ENCODE measurements around the gene NFX1. TPM values are rescaled to one million over a fixed set of nuclear protein-coding genes. Genes with fewer than 3 reads are reported as not detected.

The NFX1 gene
- total and polyA plus RNA-seq, 4 donors = 13.7 to 27.9 (median 14.6) TPM

GRCh38 chr9:33256236-33256635, 34.1 kb upstream of the NFX1 start:
- peaks cover 9 to 78% (median 61%) of the 10 kb centered on the region in 4 donors for H3K36me3 ChIP-seq (ENCODE audit: control insufficient read depth in 4 of 4, insufficient read depth in 3 of 4, low read depth in 1 of 4, low read length in 3 of 4)
- no peak overlapping the region for H3K9ac ChIP-seq (ENCODE audit: low read depth in 1 of 2, low read length in 2 of 2)
- H3K27me3 ChIP-seq (ENCODE audit: control insufficient read depth in 4 of 4, insufficient read depth in 4 of 4, low read length in 3 of 4) = no peaks in the 10 kb centered on the region
- H3K4me1 ChIP-seq (ENCODE audit: control insufficient read depth in 4 of 4, insufficient read depth in 4 of 4, low read length in 3 of 4) = no peaks in the 10 kb centered on the region
- no peak overlapping the region for H3K4me3 ChIP-seq (ENCODE audit: low read depth in 1 of 3, low read length in 3 of 3)
- H3K27ac ChIP-seq (ENCODE audit: low read depth in 1 of 2, low read length in 2 of 2) = no peak overlapping the region
- no peaks in the 10 kb centered on the region for H3K9me3 ChIP-seq (ENCODE audit: control insufficient read depth in 4 of 4, low read length in 3 of 4)
- DNase-seq (ENCODE audit: low spot score) = no peak
- no peak for TF ChIP-seq CTCF (IDR thresholded peaks at IDR 0.05; ENCODE audit: low read depth, low read length, missing input control)
- TF ChIP-seq HNF4A (conservative IDR thresholded peaks at IDR 0.05) = no peak
- TF ChIP-seq SP1 (IDR thresholded peaks at IDR 0.05) = no peak
- TF ChIP-seq GABPA (IDR thresholded peaks at IDR 0.05 in 1 of 2, conservative IDR thresholded peaks at IDR 0.05 in 1 of 2) = no peak
- TF ChIP-seq FOXA1 (IDR thresholded peaks at IDR 0.05) = no peak
- TF ChIP-seq EGR1 (IDR thresholded peaks at IDR 0.05; ENCODE audit: low read depth in 2 of 2) = no peak
- TF ChIP-seq YY1 (IDR thresholded peaks at IDR 0.05) = no peak
- TF ChIP-seq RAD21 (IDR thresholded peaks at IDR 0.05) = no peak
- TF ChIP-seq ZBTB33 (IDR thresholded peaks at IDR 0.05) = no peak
- TF ChIP-seq RXRA (IDR thresholded peaks at IDR 0.05) = no peak
- no peak for TF ChIP-seq FOXA2 (IDR thresholded peaks at IDR 0.05)
- no peak for TF ChIP-seq TAF1 (conservative IDR thresholded peaks at IDR 0.05)
- 93% methylated on average over 2 of the region's 2 CpGs for WGBS

DNA sequence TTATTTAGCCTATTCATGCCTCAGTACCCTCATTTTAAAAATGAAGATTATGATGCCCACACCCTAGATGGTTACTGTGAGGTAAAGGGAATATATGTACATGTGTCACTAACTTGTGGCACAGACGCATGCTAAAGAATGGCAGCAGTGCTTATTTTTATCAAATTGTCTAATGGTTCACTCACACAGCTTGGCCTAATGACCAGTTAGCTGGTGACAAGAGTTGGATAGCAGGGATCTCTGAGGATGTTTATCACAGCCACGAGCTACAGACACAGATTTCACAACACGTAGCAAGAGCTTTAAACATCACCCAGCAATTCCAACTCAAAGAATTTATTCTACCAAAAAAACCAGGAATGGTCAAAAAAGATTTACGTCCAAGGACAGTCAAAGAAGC, 33.0 kb upstream of the NFX1 start:
- H3K9me3 ChIP-seq (ENCODE audit: control insufficient read depth in 4 of 4, low read length in 3 of 4) = no peaks in the 10 kb centered on the region

More for the DNA sequence above, 33.0 kb upstream of the NFX1 start:
- TF ChIP-seq JUND (IDR thresholded peaks at IDR 0.05) = no peak
- no peak for TF ChIP-seq FOXA1 (IDR thresholded peaks at IDR 0.05)
- no peak for TF ChIP-seq TAF1 (conservative IDR thresholded peaks at IDR 0.05)
- no peak for TF ChIP-seq CTCF (IDR thresholded peaks at IDR 0.05; ENCODE audit: low read depth, low read length, missing input control)
- no peak for TF ChIP-seq ZBTB33 (IDR thresholded peaks at IDR 0.05)
- TF ChIP-seq, protein P1, sequence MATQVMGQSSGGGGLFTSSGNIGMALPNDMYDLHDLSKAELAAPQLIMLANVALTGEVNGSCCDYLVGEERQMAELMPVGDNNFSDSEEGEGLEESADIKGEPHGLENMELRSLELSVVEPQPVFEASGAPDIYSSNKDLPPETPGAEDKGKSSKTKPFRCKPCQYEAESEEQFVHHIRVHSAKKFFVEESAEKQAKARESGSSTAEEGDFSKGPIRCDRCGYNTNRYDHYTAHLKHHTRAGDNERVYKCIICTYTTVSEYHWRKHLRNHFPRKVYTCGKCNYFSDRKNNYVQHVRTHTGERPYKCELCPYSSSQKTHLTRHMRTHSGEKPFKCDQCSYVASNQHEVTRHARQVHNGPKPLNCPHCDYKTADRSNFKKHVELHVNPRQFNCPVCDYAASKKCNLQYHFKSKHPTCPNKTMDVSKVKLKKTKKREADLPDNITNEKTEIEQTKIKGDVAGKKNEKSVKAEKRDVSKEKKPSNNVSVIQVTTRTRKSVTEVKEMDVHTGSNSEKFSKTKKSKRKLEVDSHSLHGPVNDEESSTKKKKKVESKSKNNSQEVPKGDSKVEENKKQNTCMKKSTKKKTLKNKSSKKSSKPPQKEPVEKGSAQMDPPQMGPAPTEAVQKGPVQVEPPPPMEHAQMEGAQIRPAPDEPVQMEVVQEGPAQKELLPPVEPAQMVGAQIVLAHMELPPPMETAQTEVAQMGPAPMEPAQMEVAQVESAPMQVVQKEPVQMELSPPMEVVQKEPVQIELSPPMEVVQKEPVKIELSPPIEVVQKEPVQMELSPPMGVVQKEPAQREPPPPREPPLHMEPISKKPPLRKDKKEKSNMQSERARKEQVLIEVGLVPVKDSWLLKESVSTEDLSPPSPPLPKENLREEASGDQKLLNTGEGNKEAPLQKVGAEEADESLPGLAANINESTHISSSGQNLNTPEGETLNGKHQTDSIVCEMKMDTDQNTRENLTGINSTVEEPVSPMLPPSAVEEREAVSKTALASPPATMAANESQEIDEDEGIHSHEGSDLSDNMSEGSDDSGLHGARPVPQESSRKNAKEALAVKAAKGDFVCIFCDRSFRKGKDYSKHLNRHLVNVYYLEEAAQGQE (IDR thresholded peaks at IDR 0.05) = no peak
- no peak for TF ChIP-seq YY1 (IDR thresholded peaks at IDR 0.05)
- TF ChIP-seq RXRA (IDR thresholded peaks at IDR 0.05) = no peak
- TF ChIP-seq NR2F2 (IDR thresholded peaks at IDR 0.05) = no peak
- no peak for DNase-seq (ENCODE audit: low spot score)
- Histone ChIP-seq H3K27ac (ENCODE audit: low read depth in 1 of 2, low read length in 2 of 2) (no peak overlapping the region), H3K36me3 (ENCODE audit: control insufficient read depth in 4 of 4, insufficient read depth in 3 of 4, low read depth in 1 of 4, low read length in 3 of 4) (peaks cover 11 to 82% (median 67%) of the 10 kb centered on the region in 4 donors), H3K9ac (ENCODE audit: low read depth in 1 of 2, low read length in 2 of 2) (no peak overlapping the region), H3K4me3 (ENCODE audit: low read depth in 1 of 3, low read length in 3 of 3) (no peak overlapping the region), H3K4me1 (ENCODE audit: control insufficient read depth in 4 of 4, insufficient read depth in 4 of 4, low read length in 3 of 4) (no peaks in the 10 kb centered on the region), H3K27me3 (ENCODE audit: control insufficient read depth in 4 of 4, insufficient read depth in 4 of 4, low read length in 3 of 4) (no peaks in the 10 kb centered on the region)
- 93% methylated on average over 4 of the region's 4 CpGs for WGBS

All from liver (tissue), 9 donors.